Brain microvascular endothelial cell (primary cell): ENCODE results near the gene MPND.

Experiments
- DNase-seq: peaks from one replicate; pipeline ENCODE4 v3.0.0-alpha.2; 2020
- H3K27ac ChIP-seq: fragments of 250-450 bp; sonication (Bioruptor Pico); 2 replicates; pipeline ENCODE4 v1.5.1; 2020; ENCODE audit warnings: mild to moderate bottlenecking, moderate library complexity
- H3K27me3 ChIP-seq: fragments of 250-450 bp; sonication (Bioruptor Pico); replicated peaks from 2 replicates; pipeline ENCODE4 v1.5.1; 2020; ENCODE audit warnings: mild to moderate bottlenecking
- H3K36me3 ChIP-seq: fragments of 250-450 bp; sonication (Bioruptor Pico); replicated peaks from 2 replicates; pipeline ENCODE4 v1.5.1; 2020; ENCODE audit warnings: mild to moderate bottlenecking
- H3K4me3 ChIP-seq: 2 replicates; pipeline ENCODE4 v1.5.1; 2011; ENCODE audit warnings: low read depth, mild to moderate bottlenecking, control low read depth, low read length, moderate library complexity
- in situ Hi-C: cut with HindIII; loops from 2 replicates; pipeline ENCODE4 v1.10.0; 2017; ENCODE audit warnings: low sequenced_read_pairs, low pct_ligation_motif_present
- TF ChIP-seq, protein P1 (sequence below): IDR thresholded peaks from 2 replicates; pipeline ENCODE4 v1.5.1; 2011; ENCODE audit warnings: low read depth, mild to moderate bottlenecking, moderate library complexity, low read length, control low read depth, inconsistent platforms; ENCODE audit errors: missing control alignments

The MPND gene

DNA sequence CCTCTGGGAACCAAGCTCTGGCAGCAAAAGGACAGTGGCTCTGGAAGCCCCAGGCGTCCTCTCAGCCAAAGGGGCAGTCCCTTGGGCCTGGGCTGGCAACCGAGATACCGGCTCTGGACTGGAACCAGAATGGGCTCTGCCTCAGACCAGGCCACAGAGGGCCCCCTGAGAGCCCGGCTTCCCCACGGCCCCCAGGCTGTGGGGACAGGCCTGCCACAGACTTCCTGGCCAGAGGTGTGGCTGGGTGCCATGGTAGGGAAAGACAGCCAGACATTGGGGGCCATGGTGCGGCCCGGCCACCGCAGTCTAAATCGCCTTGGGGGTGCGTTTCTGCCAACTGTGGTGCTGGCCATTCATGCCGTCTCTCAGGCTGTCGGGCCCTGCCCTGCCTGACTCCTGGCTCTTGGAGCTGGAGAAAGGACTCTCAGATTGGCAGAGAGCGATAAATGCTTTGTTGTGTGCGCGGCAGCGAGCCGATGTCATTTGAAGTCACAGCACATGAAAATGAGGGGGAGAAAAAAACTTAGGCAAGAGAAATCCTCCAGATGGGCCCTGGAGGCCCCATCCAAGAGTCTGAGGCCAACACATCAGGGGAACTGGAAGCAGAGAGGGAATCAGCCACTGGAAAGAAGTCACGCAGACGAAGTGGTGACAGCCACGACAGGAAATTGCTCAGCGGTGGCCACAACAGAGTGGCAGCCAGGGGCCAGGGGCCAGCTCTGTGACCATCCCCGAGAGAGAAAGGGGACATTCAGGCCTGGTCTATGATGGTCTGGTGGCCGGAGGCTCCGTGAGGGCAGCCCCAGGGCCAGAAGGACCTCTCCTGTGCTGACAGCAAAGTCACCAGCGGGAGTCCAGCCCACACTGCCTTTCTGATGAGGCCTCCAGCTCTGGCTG lies 30.5 kb downstream of the MPND start:
- H3K36me3 ChIP-seq, result peaks cover 8% of the 10 kb centered on the region
- H3K4me3 ChIP-seq, result no peak overlapping the region
- TF ChIP-seq, protein P1, sequence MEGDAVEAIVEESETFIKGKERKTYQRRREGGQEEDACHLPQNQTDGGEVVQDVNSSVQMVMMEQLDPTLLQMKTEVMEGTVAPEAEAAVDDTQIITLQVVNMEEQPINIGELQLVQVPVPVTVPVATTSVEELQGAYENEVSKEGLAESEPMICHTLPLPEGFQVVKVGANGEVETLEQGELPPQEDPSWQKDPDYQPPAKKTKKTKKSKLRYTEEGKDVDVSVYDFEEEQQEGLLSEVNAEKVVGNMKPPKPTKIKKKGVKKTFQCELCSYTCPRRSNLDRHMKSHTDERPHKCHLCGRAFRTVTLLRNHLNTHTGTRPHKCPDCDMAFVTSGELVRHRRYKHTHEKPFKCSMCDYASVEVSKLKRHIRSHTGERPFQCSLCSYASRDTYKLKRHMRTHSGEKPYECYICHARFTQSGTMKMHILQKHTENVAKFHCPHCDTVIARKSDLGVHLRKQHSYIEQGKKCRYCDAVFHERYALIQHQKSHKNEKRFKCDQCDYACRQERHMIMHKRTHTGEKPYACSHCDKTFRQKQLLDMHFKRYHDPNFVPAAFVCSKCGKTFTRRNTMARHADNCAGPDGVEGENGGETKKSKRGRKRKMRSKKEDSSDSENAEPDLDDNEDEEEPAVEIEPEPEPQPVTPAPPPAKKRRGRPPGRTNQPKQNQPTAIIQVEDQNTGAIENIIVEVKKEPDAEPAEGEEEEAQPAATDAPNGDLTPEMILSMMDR, result no peak
- H3K27ac ChIP-seq, result peak overlapping the region; percentile 66
- in situ Hi-C loops, result no loop called here
- H3K27me3 ChIP-seq, result no peaks in the 10 kb centered on the region
- no peak for DNase-seq

DNA sequence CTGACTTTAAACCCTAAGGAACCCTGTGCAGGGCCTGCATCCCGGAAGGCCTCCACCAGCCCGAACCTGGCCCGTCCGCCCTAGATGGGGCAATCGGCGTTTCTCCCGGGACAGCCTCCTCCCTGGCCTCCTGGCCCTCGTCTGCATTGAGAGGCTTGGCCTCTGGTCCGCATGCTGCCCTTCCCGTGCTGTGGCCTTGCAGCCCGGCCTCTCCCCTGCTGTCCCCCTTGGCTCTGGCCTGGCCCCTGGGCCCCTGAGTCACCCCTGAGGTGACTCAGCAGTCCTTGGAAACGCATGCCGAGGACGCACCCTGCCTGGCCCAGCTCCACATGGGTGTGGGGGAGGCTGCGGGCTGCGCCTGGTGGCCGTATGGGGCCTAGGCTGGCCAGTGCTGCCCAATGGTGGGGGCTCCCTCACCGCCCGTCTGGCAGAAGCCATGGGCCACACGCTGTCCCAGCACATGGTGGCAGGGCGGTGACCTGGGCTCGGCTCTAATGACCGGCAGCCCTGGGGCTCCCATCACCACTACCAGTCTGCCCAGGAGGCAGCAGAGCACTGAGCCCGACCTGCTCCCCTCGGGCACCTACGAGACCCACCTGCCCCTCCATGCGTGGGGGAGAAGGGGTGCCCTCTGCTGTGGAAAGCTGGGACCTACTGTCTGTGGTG lies 31.3 kb downstream of the MPND start:
- H3K27ac ChIP-seq, result peak overlapping the region; percentile 66
- in situ Hi-C loops, result no loop called here

DNA sequence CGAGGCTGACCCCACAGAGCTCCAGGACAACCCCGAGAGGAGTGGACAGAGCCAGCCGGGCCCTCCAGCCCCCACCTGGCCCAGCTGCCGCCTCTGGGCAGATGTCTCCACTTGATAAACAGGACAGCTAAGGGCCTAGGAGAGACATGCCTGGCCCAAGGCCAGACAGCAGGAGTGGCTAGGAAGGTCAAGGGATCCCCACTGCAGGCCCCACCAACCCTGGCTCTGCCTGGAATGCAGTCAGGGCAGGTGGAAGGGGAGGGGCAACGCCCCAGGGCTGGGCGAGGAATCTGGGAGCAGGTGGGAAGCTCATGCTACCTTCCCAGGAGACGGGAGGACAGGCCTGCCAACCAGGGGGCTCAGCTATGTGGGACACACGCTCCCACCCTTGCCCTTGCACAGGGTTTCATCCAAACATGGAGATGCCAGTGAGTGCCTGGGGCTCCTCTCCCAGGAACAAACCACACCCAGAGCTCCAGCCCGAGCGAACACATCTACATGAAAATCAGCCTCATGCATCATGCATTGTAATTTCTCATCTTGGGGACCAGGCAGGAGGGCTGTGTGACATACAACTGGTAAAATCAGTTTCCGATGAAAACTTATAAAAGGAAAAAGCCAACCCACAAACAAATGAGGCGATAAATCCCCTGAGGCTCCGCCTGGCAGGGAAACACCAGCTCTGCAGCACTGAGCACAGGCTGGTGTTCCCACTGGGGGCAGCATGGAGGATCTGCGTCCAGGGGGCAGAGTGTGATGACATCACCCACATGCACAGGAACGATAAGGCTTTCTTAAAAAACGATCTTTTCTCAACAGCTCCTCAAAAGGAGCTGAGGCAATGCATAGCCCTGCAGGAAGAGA lies 32.0 kb downstream of the MPND start:
- peak overlapping the region; percentile 66 for H3K27ac ChIP-seq
- H3K27me3 ChIP-seq, result no peaks in the 10 kb centered on the region
- H3K36me3 ChIP-seq, result peaks cover 8% of the 10 kb centered on the region
- no peak overlapping the region for H3K4me3 ChIP-seq
- in situ Hi-C loops, result no loop called here
- peak; percentile 59 for DNase-seq
- TF ChIP-seq, protein P1, result peak; percentile 75

More for the DNA sequence above, 31.3 kb downstream of the MPND start:
- TF ChIP-seq, protein P1, result peak; percentile 47
- no peak overlapping the region for H3K4me3 ChIP-seq
- H3K27me3 ChIP-seq, result no peaks in the 10 kb centered on the region
- DNase-seq, result peak; percentile 63
- peaks cover 8% of the 10 kb centered on the region for H3K36me3 ChIP-seq

DNA sequence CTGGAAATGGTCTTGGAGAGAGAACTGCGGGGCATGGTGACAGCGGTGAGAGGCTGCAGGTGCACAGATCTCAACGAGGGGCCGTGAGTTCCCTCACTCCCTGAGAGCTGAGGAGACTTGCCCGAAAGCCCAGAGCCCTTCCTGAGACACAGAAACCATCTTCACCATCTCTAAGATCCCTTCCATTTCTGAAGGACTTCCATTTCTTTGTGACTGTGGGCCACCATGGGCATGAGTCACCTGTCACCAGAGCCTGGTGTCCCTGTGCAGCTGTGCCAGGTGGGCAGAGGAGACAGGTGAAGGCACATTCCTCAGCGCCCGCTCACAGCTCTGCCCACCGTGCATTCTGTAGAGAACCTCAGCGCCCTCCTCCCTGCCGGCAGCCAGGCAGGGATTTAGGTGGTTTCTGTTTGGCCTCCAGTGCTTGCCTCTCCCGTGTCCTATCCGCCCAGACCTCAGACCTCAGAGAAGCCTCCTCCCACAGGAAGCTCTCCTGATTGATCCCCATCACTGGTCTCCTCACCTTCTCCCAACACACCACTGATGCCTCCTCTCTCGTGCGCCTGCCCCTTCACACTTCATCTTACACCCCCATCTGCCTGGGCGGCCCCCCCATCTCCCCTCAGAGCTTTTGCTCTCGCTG lies 32.8 kb downstream of the MPND start:
- TF ChIP-seq, protein P1, result no peak
- in situ Hi-C loops, result no loop called here
- Histone ChIP-seq H3K27ac (no peak overlapping the region), H3K4me3 (no peak overlapping the region), H3K27me3 (no peaks in the 10 kb centered on the region), H3K36me3 (peaks cover 5% of the 10 kb centered on the region)
- DNase-seq, result no peak

DNA sequence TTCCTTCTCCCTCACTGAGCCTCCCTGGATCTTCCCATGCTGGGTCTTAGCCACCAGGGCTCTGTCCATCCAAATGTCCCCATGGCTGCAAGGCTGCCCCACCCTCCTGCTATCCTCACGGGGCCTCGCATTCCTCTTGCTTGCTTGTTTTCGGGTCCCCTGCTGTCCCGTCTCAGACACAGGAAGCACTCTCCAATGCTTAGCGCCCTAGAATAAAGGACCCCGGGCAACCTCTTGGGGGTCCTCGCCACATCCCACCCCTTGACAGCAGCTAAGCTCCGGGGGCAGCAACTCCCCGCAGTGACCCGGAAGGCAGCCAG lies 33.3 kb downstream of the MPND start:
- TF ChIP-seq, protein P1, result no peak

More for the DNA sequence above, 33.3 kb downstream of the MPND start:
- Histone ChIP-seq H3K4me3 (no peak overlapping the region), H3K36me3 (peaks cover 4% of the 10 kb centered on the region), H3K27ac (no peak overlapping the region), H3K27me3 (no peaks in the 10 kb centered on the region)
- in situ Hi-C loops, result no loop called here
- DNase-seq, result no peak
